Loucy (cell line): ENCODE measurements around the gene GNA14.

Experiments
- H2AFZ ChIP-seq: fragments of 200-600 bp; sonication (generic); 2 replicates; pipeline ENCODE4 v1.6.0; 2016; ENCODE audit warnings: antibody characterized with exemption, mild to moderate bottlenecking, low read length, moderate library complexity
- H3F3A ChIP-seq: fragments of 200-600 bp; 2 replicates; pipeline ENCODE4 v1.6.0; 2016; ENCODE audit warnings: antibody characterized with exemption, low read depth, mild to moderate bottlenecking
- H3K27me3 ChIP-seq: fragments of 200-600 bp; sonication (generic); 2 replicates; pipeline ENCODE4 v1.6.1; 2014; ENCODE audit warnings: low read length, mild to moderate bottlenecking; ENCODE audit not compliant: insufficient read depth, poor library complexity, severe bottlenecking
- H3K36me3 ChIP-seq: fragments of 200-600 bp; sonication (generic); 2 replicates; pipeline ENCODE4 v1.6.1; 2016; ENCODE audit warnings: low read length; ENCODE audit not compliant: insufficient read depth
- H3K4me1 ChIP-seq: fragments of 200-600 bp; sonication (generic); 2 replicates; pipeline ENCODE4 v1.5.1; 2014; ENCODE audit warnings: low read length, mild to moderate bottlenecking; ENCODE audit not compliant: insufficient read depth, poor library complexity, severe bottlenecking
- H3K4me2 ChIP-seq: fragments of 200-600 bp; sonication (generic); 2 replicates; pipeline ENCODE4 v1.6.0; 2014; ENCODE audit warnings: antibody characterized with exemption, low read length, low read depth, mild to moderate bottlenecking; ENCODE audit not compliant: poor library complexity, severe bottlenecking
- H3K4me3 ChIP-seq: fragments of 200-600 bp; sonication (generic); 2 replicates; pipeline ENCODE4 v1.5.1; 2014; ENCODE audit warnings: low read length, mild to moderate bottlenecking, mixed read lengths; ENCODE audit not compliant: poor library complexity, severe bottlenecking
- H3K79me2 ChIP-seq: fragments of 200-600 bp; sonication (generic); 2 replicates; pipeline ENCODE4 v1.6.1; 2014; ENCODE audit warnings: low read length; ENCODE audit not compliant: insufficient read depth
- H3K9ac ChIP-seq: fragments of 200-600 bp; sonication (generic); 2 replicates; pipeline ENCODE4 v1.6.0; 2014; ENCODE audit warnings: mild to moderate bottlenecking, low read depth, low read length, moderate library complexity; ENCODE audit not compliant: poor library complexity, severe bottlenecking
- H3K9me2 ChIP-seq: fragments of 200-600 bp; sonication (generic); replicated peaks from 2 replicates; pipeline ENCODE4 v1.6.1; 2016; ENCODE audit warnings: low read depth, low read length, mixed read lengths
- H3K9me3 ChIP-seq: fragments of 200-600 bp; sonication (generic); 2 replicates; pipeline ENCODE4 v1.6.1; 2014; ENCODE audit warnings: mild to moderate bottlenecking, antibody characterized with exemption, low read length, low read depth; ENCODE audit not compliant: insufficient read depth
- H4K20me1 ChIP-seq: fragments of 200-600 bp; sonication (generic); 2 replicates; pipeline ENCODE4 v1.6.0; 2014; ENCODE audit warnings: antibody characterized with exemption, low read length, mild to moderate bottlenecking; ENCODE audit not compliant: insufficient read depth, poor library complexity, severe bottlenecking
- EZH2phosphoT487 ChIP-seq: fragments of 200-600 bp; IDR thresholded peaks from 2 replicates; pipeline ENCODE4 v1.6.1; 2018; ENCODE audit warnings: antibody characterized with exemption, mild to moderate bottlenecking, moderate library complexity, borderline replicate concordance
- TF ChIP-seq, protein P1 (sequence below): fragments of 200-600 bp; sonication (generic); conservative IDR thresholded peaks from 2 replicates; pipeline ENCODE4 v1.5.1; 2014; ENCODE audit warnings: mild to moderate bottlenecking, antibody characterized with exemption, low read length

GNA14 gene

DNA sequence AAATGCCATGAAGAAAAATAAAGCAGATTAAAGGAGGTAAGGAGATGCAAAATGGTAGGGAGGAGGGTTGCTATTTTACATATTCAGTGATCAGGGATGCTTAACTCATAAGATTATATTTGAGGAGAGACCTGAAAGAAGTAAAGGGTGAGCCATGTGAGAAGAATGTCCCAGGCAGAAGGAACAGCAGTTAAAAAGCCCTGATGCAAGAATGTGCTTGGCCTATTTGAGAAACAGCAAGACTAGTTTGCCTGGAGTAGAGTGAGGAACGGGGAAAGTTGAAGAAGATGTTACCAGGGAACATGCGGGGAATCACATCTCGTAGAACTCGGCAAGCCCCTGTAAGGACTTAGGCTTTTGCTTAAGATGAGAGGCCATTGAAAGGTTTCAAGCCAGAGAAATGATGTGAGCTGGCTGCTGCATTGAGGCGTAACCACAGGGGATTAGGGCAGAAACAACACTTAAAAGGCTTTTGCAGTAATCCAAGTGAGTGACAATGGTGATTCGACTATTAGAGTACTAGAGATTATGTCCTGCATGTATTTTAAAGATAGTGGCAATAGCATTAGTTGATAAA lies 272.1 kb downstream of the GNA14 start:
- H3K4me3 ChIP-seq, result no peak overlapping the region
- H3K9me2 ChIP-seq, result no peaks in the 10 kb centered on the region
- H3K27me3 ChIP-seq, result no peaks in the 10 kb centered on the region
- TF ChIP-seq EZH2phosphoT487, result no peak
- TF ChIP-seq, protein P1, sequence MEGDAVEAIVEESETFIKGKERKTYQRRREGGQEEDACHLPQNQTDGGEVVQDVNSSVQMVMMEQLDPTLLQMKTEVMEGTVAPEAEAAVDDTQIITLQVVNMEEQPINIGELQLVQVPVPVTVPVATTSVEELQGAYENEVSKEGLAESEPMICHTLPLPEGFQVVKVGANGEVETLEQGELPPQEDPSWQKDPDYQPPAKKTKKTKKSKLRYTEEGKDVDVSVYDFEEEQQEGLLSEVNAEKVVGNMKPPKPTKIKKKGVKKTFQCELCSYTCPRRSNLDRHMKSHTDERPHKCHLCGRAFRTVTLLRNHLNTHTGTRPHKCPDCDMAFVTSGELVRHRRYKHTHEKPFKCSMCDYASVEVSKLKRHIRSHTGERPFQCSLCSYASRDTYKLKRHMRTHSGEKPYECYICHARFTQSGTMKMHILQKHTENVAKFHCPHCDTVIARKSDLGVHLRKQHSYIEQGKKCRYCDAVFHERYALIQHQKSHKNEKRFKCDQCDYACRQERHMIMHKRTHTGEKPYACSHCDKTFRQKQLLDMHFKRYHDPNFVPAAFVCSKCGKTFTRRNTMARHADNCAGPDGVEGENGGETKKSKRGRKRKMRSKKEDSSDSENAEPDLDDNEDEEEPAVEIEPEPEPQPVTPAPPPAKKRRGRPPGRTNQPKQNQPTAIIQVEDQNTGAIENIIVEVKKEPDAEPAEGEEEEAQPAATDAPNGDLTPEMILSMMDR, result no peak
- H3K9ac ChIP-seq, result no peak overlapping the region
- H3K36me3 ChIP-seq, result peaks cover 9% of the 10 kb centered on the region
- H3K4me2 ChIP-seq, result no peak overlapping the region
- no peak overlapping the region for H2AFZ ChIP-seq
- no peaks in the 10 kb centered on the region for H3K4me1 ChIP-seq
- no peaks in the 10 kb centered on the region for H3F3A ChIP-seq
- no peaks in the 10 kb centered on the region for H3K9me3 ChIP-seq
- no peaks in the 10 kb centered on the region for H3K79me2 ChIP-seq
- no peaks in the 10 kb centered on the region for H4K20me1 ChIP-seq

DNA sequence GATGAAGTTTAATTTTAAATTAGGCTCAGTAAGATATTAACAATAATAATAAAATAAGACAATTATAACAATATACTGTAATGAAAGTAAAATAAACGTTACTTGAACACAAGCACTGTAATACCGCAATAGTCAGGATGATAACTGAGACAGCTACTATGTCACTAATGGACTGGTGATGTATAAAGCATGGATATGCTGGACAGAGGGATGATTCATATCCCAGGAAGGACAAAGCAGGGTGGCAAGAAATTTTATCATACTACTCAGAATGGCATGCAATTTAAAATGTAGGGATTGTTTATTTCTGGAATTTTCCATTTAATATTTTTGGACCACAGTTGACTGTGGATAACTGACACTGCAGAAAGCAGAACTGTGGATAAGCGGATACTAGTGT lies 273.9 kb downstream of the GNA14 start:
- no peak overlapping the region for H2AFZ ChIP-seq
- no peaks in the 10 kb centered on the region for H3F3A ChIP-seq
- no peak overlapping the region for H3K4me3 ChIP-seq
- no peaks in the 10 kb centered on the region for H3K9me2 ChIP-seq
- TF ChIP-seq EZH2phosphoT487, result no peak
- TF ChIP-seq, protein P1, result no peak
- no peaks in the 10 kb centered on the region for H3K79me2 ChIP-seq
- H3K4me1 ChIP-seq, result no peaks in the 10 kb centered on the region
- no peaks in the 10 kb centered on the region for H4K20me1 ChIP-seq
- H3K9ac ChIP-seq, result no peak overlapping the region
- no peaks in the 10 kb centered on the region for H3K27me3 ChIP-seq
- H3K4me2 ChIP-seq, result no peak overlapping the region
- H3K9me3 ChIP-seq, result no peaks in the 10 kb centered on the region
- H3K36me3 ChIP-seq, result peaks cover 20% of the 10 kb centered on the region; the same call in 1 of the 2 replicates
